T-helper 17 cell (primary cell): Measurements from ENCODE around the gene GOLT1B. TPM values are rescaled to one million over a fixed set of nuclear protein-coding genes. Genes with fewer than 3 reads are reported as not detected.

Experiments used
- ATAC-seq: fragments of 150-1000 bp; cut with Tn5 transposase; 2 replicates; pipeline ENCODE4 v1.10.0; 2021; ENCODE audit warnings: mild to moderate bottlenecking, moderate library complexity
- DNase-seq, 3 donors: peaks; one replicate each; pipeline versions ENCODE4 v3.0.0 to v3.0.0-alpha.2; 2020 to 2021
- H3K9me3 ChIP-seq: one replicate; pipeline ENCODE4 v1.7.0; 2013; ENCODE audit warnings: low read length, mild to moderate bottlenecking; ENCODE audit not compliant: control insufficient read depth, poor library complexity, severe bottlenecking
- H3K27ac Mint-ChIP-seq: one replicate; pipeline ENCODE4 v1.8.0; 2022; ENCODE audit warnings: mild to moderate bottlenecking, moderate library complexity, mixed read lengths
- H3K27me3 Mint-ChIP-seq: one replicate; pipeline ENCODE4 v1.8.0; 2022; ENCODE audit warnings: mixed read lengths
- H3K36me3 Mint-ChIP-seq: one replicate; pipeline ENCODE4 v1.8.0; 2022; ENCODE audit warnings: low read depth, mixed read lengths
- H3K4me1 Mint-ChIP-seq: one replicate; pipeline ENCODE4 v1.8.0; 2022; ENCODE audit warnings: mild to moderate bottlenecking, mixed read lengths
- H3K4me3 Mint-ChIP-seq: one replicate; pipeline ENCODE4 v1.8.0; 2022; ENCODE audit warnings: mild to moderate bottlenecking, moderate library complexity, mixed read lengths
- total RNA-seq, 4 donors: library from RNA in 2 of 4; stranded (reverse) in 2 of 4; gene quantifications; one replicate each; pipeline ENCODE4 v1.2.3 and lab custom pipeline; 2022 to 2026

Gene GOLT1B
- total RNA-seq, 2 donors from 2014 or later, result 31.2 to 38.3 TPM

DNA sequence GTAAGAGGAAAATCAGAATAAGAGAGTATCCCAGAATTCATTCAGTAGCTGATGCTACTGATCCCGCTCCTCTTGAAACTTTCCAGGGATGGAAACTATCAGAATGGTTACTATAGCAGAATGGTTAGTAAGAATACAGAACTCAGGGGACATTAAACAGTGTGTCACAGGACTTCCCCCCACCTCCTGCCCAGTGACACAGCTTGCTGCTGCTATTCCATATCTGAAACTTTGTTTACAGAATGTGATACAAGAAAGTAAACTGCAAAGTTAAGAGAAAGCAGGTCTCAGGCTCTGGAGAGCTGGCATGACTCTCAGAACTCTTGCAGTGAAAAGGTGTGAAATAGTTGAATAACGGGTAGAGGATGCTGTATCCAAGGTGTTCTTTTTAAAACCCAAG, 27.9 kb downstream of the GOLT1B start:
- no peak for ATAC-seq
- Mint-ChIP-seq H3K27me3 (peaks cover 40% of the 10 kb centered on the region), H3K4me3 (no peak overlapping the region)

GRCh38 chr12:21538061-21538653, 36.6 kb downstream of the GOLT1B start:
- no peak for ATAC-seq
- Mint-ChIP-seq H3K36me3 (no peaks in the 10 kb centered on the region), H3K27ac (no peak overlapping the region), H3K4me3 (no peak overlapping the region), H3K27me3 (peaks cover 23% of the 10 kb centered on the region), H3K4me1 (peaks cover 3% of the 10 kb centered on the region)
- no peak for DNase-seq
- no peaks in the 10 kb centered on the region for H3K9me3 ChIP-seq

More for the DNA sequence above, 27.9 kb downstream of the GOLT1B start:
- H3K9me3 ChIP-seq, result no peaks in the 10 kb centered on the region
- Mint-ChIP-seq H3K4me1 (peaks cover 6% of the 10 kb centered on the region), H3K36me3 (peaks cover 6% of the 10 kb centered on the region), H3K27ac (no peak overlapping the region)
- no peak for DNase-seq

DNA sequence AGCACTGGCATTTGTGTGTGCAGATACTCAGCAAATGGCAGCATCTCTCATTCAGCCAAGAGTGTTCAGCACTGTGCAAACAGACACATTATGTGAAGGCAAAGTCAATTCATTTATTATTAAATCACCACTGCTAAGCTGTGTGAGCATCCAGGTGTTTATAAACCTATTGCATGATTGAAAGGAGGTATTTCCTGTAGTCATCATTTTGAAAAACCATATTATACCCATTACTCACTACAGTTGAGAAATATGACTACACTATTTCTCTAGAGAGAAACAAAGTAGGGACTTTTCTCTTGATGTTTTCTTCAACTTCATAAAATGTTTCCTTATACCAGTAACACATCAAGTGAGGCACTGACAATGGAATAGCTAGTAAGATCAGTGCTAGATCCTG, 38.2 kb downstream of the GOLT1B start:
- no peak overlapping the region for H3K27ac Mint-ChIP-seq
- peaks cover 4% of the 10 kb centered on the region for H3K4me1 Mint-ChIP-seq

DNA sequence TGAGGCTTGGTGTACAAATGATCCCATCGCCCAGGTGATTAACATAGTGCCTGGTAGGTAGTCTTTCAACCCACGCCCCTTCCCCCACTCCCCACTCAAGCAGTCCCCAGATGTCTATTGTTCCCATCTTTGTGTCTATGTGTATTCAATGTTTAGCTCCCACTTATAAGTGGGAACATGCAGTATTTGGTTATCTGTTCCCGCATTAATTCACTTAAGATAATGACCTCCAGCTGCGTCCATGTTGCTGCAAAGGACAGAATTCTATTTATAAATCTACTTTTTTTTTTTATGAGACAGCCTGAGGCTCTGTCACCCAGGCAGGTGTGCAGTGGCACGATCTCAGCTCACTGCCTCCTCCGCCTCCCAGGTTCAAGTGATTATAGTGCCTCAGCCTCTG, 40.2 kb downstream of the GOLT1B start:
- peaks cover 4% of the 10 kb centered on the region for H3K4me1 Mint-ChIP-seq
- H3K27me3 Mint-ChIP-seq, result peaks cover 6% of the 10 kb centered on the region
- H3K36me3 Mint-ChIP-seq, result no peaks in the 10 kb centered on the region
- no peaks in the 10 kb centered on the region for H3K9me3 ChIP-seq
- no peak overlapping the region for H3K27ac Mint-ChIP-seq
- ATAC-seq, result no peak
- DNase-seq, result no peak
- no peak overlapping the region for H3K4me3 Mint-ChIP-seq

More for the DNA sequence above, 38.2 kb downstream of the GOLT1B start:
- ATAC-seq (no peak), DNase-seq (no peak)
- no peaks in the 10 kb centered on the region for H3K36me3 Mint-ChIP-seq
- H3K27me3 Mint-ChIP-seq, result peaks cover 19% of the 10 kb centered on the region
- H3K9me3 ChIP-seq, result no peaks in the 10 kb centered on the region
- H3K4me3 Mint-ChIP-seq, result no peak overlapping the region

DNA sequence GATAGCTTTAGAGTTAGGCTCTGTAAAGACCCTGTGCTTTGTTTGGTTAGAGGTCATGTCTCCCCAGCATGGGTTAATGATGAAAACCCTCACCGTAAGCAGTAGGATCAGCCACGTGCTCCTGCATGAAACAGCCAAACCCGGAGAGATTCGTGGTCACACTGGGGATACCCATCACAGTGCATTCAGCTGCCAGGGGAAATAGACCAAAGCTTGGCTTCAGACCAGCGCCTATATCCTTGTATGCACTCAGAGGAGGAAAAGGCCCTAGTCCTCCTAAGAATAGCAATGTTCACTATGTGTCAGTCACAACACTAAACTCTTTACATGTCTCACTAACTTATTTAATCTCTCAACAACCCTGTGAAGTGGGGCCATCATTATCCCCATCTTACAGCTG, 40.8 kb downstream of the GOLT1B start:
- H3K4me3 Mint-ChIP-seq, result no peak overlapping the region
- H3K4me1 Mint-ChIP-seq, result peaks cover 4% of the 10 kb centered on the region
- DNase-seq (no peak), ATAC-seq (no peak)
- H3K27ac Mint-ChIP-seq, result no peak overlapping the region
- no peaks in the 10 kb centered on the region for H3K36me3 Mint-ChIP-seq
- H3K9me3 ChIP-seq, result no peaks in the 10 kb centered on the region
- H3K27me3 Mint-ChIP-seq, result peaks cover 4% of the 10 kb centered on the region

- no peaks in the 10 kb centered on the region for H3K36me3 Mint-ChIP-seq
- no peaks in the 10 kb centered on the region for H3K9me3 ChIP-seq
- H3K4me3 Mint-ChIP-seq, result no peak overlapping the region
- DNase-seq (no peak), ATAC-seq (no peak)
- peaks cover 4% of the 10 kb centered on the region for H3K27me3 Mint-ChIP-seq
- H3K27ac Mint-ChIP-seq, result no peak overlapping the region
- H3K4me1 Mint-ChIP-seq, result peaks cover 4% of the 10 kb centered on the region
These were observed 41.6 kb downstream of the GOLT1B start for GRCh38 chr12:21543151-21543550.

DNA sequence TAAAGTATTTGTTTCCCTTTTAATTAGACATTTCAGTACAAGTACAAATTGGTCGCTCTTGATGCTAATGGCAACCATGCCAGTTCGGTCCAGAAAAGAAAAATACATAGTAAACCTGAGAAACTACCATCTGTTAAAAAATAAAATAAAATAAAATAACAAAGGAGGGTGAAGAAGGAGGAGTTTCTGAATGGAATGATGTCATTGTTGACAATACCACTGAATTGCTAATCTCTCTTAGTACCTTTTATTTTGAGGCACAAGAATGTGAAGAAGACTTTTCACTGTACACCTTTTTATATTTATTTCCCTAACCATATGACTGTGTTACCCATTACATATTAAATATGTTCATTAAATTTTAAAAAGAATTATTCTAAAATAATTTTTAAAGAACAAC, 44.0 kb downstream of the GOLT1B start:
- peaks cover 4% of the 10 kb centered on the region for H3K27me3 Mint-ChIP-seq
- no peak overlapping the region for H3K27ac Mint-ChIP-seq
- H3K4me3 Mint-ChIP-seq, result no peak overlapping the region
- H3K36me3 Mint-ChIP-seq, result no peaks in the 10 kb centered on the region
- H3K9me3 ChIP-seq, result no peaks in the 10 kb centered on the region
- ATAC-seq (no peak), DNase-seq (no peak)
- peaks cover 4% of the 10 kb centered on the region for H3K4me1 Mint-ChIP-seq

DNA sequence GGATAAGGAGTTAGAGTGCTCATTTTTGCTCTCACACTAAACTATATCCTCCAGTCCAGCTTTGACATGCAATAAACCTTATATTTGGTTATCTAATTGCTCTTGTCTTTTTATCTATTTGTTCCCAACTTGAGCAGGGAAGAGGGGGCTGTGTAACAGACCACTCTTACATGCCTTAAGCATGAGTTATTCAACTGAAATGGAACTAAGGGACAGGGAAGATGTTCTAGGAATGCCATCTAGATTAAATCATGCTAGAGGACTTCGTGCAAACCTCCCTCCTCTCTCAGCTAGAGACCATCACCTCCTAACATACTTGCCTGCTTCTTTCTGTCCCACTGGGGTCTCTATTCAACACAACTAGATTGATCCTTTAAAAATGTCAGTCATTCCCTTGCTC, 45.1 kb downstream of the GOLT1B start:
- Mint-ChIP-seq H3K36me3 (no peaks in the 10 kb centered on the region), H3K4me3 (no peak overlapping the region), H3K4me1 (peaks cover 4% of the 10 kb centered on the region), H3K27me3 (peaks cover 4% of the 10 kb centered on the region), H3K27ac (no peak overlapping the region)
- no peaks in the 10 kb centered on the region for H3K9me3 ChIP-seq
- ATAC-seq (no peak), DNase-seq (no peak)

DNA sequence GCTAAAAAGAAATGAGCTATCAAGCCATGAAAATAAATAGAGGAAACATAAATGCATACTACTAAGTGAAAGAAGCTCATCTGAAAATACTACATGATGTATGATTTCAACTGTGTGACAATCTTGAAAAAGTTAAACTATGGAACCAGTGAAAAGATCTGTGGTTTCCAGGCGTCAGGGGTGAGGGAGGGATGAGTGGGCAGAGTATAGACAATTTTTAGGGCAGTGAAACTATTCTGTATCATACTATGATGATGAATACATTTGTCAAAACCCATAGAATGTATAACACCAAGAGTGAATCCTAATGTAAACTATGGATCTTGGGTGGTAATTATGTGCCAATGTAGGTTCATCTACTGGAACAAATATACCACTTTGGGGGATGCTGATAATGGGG, 45.8 kb downstream of the GOLT1B start:
- Mint-ChIP-seq H3K4me1 (peaks cover 4% of the 10 kb centered on the region), H3K36me3 (no peaks in the 10 kb centered on the region)
- no peak for ATAC-seq

GRCh38 chr12:21551841-21552465, 50.4 kb downstream of the GOLT1B start:
- Mint-ChIP-seq H3K4me1 (no peaks in the 10 kb centered on the region), H3K36me3 (peaks cover 2% of the 10 kb centered on the region), H3K27ac (no peak overlapping the region), H3K27me3 (no peaks in the 10 kb centered on the region), H3K4me3 (no peak overlapping the region)
- ATAC-seq, result no peak
- H3K9me3 ChIP-seq, result no peaks in the 10 kb centered on the region
- DNase-seq, result no peak

More for the DNA sequence above, 45.8 kb downstream of the GOLT1B start:
- H3K9me3 ChIP-seq, result no peaks in the 10 kb centered on the region
- H3K27me3 Mint-ChIP-seq, result peaks cover 4% of the 10 kb centered on the region
- H3K27ac Mint-ChIP-seq, result no peak overlapping the region
- no peak overlapping the region for H3K4me3 Mint-ChIP-seq
- DNase-seq, result no peak

DNA sequence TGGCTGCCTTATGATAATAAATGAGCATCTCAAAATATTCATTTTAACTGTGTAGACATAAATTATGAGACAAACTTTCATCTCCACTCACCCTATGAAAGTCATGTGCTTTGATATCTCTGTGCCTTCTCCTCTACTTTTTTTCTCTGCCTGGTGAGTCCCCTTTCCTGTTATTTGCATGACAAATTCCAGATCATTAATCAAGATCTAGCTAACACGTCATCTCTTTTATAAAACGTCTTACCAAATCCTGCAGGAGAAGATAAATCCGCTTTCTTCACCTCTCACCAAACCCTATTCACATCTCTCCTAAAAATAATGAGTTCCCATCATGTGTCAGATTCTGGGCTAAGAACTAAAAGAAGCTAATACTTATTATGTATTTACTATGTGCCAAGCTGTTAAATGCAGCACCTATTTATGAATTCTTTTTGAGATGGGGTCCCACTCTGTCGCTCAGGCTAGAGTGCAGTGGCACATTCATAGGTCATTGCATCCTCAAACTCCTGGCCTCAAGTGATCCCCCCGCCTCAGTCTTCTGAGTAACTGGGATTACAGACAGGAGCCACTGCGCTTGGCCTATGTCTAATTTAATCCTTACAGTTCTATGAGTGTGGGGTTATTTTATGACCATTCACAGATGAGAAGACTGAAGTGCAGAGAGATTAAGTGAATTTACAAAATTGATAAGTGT, 51.2 kb downstream of the GOLT1B start:
- ATAC-seq, result no peak
- Mint-ChIP-seq H3K27ac (no peak overlapping the region), H3K4me1 (no peaks in the 10 kb centered on the region), H3K27me3 (no peaks in the 10 kb centered on the region), H3K36me3 (peaks cover 2% of the 10 kb centered on the region), H3K4me3 (no peak overlapping the region)
- no peaks in the 10 kb centered on the region for H3K9me3 ChIP-seq
- no peak for DNase-seq

DNA sequence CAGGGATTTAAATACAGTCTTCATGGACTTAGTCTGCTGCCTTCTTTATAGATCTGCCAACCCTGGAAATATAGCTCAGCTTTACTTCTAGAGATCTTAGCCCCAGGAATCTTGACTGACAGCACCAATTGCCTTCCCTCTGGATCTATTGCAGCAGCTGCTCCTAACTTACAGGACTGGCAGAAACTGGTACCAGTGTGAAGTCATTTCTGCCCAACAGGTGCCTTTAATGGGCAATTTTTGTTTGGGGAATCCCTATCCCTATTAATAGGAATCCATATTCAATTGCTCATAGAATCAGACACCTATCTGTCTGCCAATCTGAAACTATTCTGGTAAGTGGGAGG, 51.7 kb downstream of the GOLT1B start:
- Mint-ChIP-seq H3K4me3 (no peak overlapping the region), H3K4me1 (no peaks in the 10 kb centered on the region), H3K27ac (no peak overlapping the region), H3K36me3 (peaks cover 2% of the 10 kb centered on the region), H3K27me3 (no peaks in the 10 kb centered on the region)
- DNase-seq (no peak), ATAC-seq (no peak)
- H3K9me3 ChIP-seq, result no peaks in the 10 kb centered on the region

- no peak overlapping the region for H3K27ac Mint-ChIP-seq
- H3K36me3 Mint-ChIP-seq, result peaks cover 3% of the 10 kb centered on the region
- no peak for ATAC-seq
- H3K9me3 ChIP-seq, result no peaks in the 10 kb centered on the region
- no peak overlapping the region for H3K4me3 Mint-ChIP-seq
- H3K4me1 Mint-ChIP-seq, result no peaks in the 10 kb centered on the region
- no peaks in the 10 kb centered on the region for H3K27me3 Mint-ChIP-seq
- DNase-seq, result no peak
These were observed 56.6 kb downstream of the GOLT1B start for GRCh38 chr12:21558100-21558679.
